ENCODE results near the gene SLC45A2.

The SLC45A2 gene

DNA sequence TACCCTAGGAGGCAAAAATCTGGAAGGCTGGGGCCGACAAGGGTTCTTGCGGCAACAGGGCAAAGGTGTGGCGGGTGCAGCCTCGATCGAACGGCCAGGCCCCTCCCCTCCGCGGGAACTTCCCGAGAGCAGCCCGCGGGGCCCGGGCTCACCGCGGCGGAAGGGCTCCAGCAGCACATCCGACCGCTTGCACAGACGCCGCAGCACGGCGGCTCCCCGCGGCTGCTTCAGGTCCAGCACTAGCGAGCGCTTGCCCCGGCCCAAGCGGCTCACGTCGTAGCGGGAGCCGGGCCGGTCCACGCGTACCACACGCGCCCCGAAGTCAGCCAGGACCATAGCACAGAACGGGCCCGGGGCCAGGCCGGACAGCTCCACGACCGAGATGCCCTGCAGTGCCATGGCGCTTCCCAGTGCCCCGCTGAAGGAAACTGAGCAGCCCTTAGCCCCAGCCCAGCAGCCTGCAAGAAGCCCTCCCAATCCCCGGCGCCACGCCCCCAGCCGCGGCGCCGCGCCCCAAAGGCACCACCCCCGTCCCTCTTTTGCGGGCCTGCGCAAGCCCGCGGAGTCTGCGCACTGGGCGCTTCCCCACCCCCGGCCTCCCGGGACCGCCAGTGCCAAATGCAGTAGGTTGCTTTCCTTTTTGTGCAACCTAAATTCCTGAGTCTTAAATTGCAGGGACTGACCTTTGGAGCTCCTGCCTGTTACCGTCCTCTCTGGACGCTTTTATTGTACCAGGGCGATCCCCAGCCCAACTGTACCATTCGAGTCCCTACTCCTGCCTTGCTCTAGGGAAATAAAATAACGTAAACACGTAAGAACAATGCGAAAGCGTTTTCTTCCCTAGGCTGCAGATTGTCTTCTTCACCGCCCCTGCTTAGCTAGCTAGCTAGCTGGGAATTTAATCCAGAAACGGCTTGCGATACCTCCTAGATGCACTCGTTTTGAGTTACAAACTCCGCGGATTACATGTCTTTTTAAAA is 23.4 kb upstream of the SLC45A2 start, which contains the start of gene AMACR:
Gene AMACR, minus strand, starts transcription at position 430 of the 980 bp plus-strand sequence. Its CDS starts 31 bp downstream, at position 399.
- DNase-seq (ENCODE audit: low read depth, low spot score): peak; percentile 99

- DNase-seq (ENCODE audit: low read depth, low spot score): peak; percentile 43
Observed at GRCh38 chr5:34007201-34007620, 22.7 kb upstream of the SLC45A2 start.

DNA sequence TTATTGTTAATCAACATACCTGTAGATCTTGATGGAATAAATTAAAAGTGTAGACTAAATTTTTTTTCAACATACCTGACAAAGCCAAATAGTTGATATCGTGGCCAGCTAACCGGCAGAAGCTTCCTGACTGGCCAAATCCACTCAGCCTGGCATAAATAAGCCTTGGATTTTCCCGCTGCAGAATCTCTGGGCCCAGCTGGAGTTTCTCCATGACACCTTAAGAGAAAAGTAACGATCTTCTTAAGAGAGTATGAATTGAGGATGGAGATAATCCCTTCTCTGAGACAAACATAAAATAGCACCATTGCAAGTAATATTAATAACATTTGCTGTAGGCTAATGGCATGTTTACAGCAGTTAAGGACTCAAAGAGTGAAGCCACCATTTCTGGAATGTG is 21.2 kb upstream of the SLC45A2 start:
- DNase-seq (ENCODE audit: low read depth, low spot score): no peak

- DNase-seq (ENCODE audit: low read depth, low spot score): peak; percentile 10
Observed at GRCh38 chr5:34005211-34005610, 20.7 kb upstream of the SLC45A2 start.

DNA sequence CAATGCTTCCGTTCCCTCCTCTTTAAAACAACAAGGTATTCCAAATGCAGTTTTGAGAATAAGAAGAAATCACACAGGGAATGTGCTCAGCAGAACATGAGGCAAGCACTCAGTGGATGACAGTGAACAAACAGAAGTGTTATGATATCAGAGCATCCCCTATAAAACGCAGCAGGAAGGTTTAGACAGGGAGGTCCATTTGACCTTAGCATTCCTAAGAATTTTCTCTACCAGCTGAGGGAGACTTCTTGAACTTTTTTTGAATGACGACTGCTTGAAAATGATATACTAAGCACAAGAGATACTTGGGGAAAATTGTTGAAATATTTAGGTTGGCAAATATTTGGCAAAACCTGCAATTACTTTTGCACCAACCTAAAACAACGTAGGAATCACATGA is 19.4 kb upstream of the SLC45A2 start:
- DNase-seq (ENCODE audit: low read depth, low spot score): no peak

GRCh38 chr5:34002629-34003328 is 18.3 kb upstream of the SLC45A2 start:
- peak; percentile 26 for DNase-seq (ENCODE audit: low read depth, low spot score)

- peak; percentile 77 for DNase-seq (ENCODE audit: low read depth, low spot score)
Observed at GRCh38 chr5:34001241-34001841, 16.8 kb upstream of the SLC45A2 start.

GRCh38 chr5:33999978-34000377 is 15.5 kb upstream of the SLC45A2 start:
- DNase-seq (ENCODE audit: low read depth, low spot score): no peak

- peak; percentile 85 for DNase-seq (ENCODE audit: low read depth, low spot score)
Observed at GRCh38 chr5:33997331-33997983, 13.0 kb upstream of the SLC45A2 start.

- no peak for DNase-seq (ENCODE audit: low read depth, low spot score)
Observed at GRCh38 chr5:33995865-33996264, 11.4 kb upstream of the SLC45A2 start.

DNA sequence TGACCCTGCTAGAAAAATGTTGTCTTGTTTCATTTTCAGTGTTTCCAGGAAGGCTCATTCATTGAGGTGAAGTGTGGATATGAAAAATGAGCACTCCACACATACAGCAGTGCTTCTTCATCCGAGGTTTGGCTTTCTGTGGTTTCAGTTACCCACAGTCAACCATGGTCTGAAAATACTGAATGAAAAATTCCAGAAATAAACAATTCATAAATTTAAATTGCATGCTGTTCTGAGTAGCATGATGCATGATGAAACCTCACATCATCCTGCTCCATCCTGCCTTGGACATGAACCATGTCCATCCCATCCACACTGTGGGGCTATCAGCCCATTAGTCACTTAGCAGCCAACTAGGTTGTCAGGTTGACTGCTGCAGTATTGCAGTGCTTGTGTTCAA is 10.4 kb upstream of the SLC45A2 start:
- DNase-seq (ENCODE audit: low read depth, low spot score): peak; percentile 19

- no peak for DNase-seq (ENCODE audit: low read depth, low spot score)
Observed at GRCh38 chr5:33992864-33993263, 8.4 kb upstream of the SLC45A2 start.

- no peak for DNase-seq (ENCODE audit: low read depth, low spot score)
Observed at GRCh38 chr5:33985447-33985846, 954 bp upstream of the SLC45A2 start.

- DNase-seq (ENCODE audit: low read depth, low spot score): no peak
Observed at GRCh38 chr5:33984178-33984577, 315 bp downstream of the SLC45A2 start.

GRCh38 chr5:33981408-33982162 is 2.9 kb downstream of the SLC45A2 start:
- DNase-seq (ENCODE audit: low read depth, low spot score): peak; percentile 74

DNA sequence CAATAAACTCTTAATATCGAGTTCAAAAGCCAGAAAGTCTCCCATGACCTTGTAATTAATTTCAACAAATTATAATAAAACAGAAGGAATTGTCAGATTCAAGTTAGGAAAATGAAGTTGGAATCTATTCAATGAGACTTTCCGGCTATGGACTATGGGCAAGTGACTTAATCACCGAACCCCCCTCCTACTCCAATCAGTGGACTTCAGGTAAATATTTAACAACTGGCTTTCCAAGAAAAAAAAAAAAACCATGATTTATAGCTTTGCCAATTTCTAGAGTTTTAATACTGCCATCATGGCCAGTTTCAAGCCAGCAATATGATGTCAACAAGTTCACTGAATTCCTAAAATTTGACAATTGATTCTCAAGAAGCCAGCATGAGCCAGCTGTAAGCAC is 4.5 kb downstream of the SLC45A2 start:
- DNase-seq (ENCODE audit: low read depth, low spot score): no peak

DNA sequence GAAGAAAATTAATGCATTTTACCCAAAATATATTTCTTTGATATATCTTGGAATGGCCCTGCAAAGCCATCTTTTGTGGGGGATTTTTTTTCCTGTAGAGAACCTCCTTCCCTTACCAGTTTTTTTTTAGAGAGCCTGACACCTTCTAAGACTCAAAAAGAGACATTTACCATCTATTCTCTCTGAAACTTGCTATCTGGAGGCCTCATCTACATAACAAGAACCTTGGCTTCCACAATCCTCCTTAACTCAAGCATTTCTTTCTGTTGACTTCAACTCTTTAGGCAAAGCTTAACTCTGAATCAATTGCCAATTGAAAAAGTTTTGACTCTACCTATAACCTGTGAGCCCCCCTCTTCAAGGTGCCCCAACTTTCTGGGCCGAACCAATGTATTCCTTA is 6.2 kb downstream of the SLC45A2 start:
- DNase-seq (ENCODE audit: low read depth, low spot score): no peak

GRCh38 chr5:33976307-33976706 is 8.2 kb downstream of the SLC45A2 start:
- DNase-seq (ENCODE audit: low read depth, low spot score): no peak

- peak; percentile 23 for DNase-seq (ENCODE audit: low read depth, low spot score)
Observed at GRCh38 chr5:33975852-33976251, 8.6 kb downstream of the SLC45A2 start.

GRCh38 chr5:33973271-33973670 is 11.2 kb downstream of the SLC45A2 start:
- DNase-seq (ENCODE audit: low read depth, low spot score): no peak

All from astrocyte of the hippocampus (primary cell).